ENCODE results near the gene EFNA1.
A peak's percentile ranks its signal among the peaks of the same experiment; 100 is the strongest.

Gene EFNA1, protein sequence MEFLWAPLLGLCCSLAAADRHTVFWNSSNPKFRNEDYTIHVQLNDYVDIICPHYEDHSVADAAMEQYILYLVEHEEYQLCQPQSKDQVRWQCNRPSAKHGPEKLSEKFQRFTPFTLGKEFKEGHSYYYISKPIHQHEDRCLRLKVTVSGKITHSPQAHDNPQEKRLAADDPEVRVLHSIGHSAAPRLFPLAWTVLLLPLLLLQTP

DNA sequence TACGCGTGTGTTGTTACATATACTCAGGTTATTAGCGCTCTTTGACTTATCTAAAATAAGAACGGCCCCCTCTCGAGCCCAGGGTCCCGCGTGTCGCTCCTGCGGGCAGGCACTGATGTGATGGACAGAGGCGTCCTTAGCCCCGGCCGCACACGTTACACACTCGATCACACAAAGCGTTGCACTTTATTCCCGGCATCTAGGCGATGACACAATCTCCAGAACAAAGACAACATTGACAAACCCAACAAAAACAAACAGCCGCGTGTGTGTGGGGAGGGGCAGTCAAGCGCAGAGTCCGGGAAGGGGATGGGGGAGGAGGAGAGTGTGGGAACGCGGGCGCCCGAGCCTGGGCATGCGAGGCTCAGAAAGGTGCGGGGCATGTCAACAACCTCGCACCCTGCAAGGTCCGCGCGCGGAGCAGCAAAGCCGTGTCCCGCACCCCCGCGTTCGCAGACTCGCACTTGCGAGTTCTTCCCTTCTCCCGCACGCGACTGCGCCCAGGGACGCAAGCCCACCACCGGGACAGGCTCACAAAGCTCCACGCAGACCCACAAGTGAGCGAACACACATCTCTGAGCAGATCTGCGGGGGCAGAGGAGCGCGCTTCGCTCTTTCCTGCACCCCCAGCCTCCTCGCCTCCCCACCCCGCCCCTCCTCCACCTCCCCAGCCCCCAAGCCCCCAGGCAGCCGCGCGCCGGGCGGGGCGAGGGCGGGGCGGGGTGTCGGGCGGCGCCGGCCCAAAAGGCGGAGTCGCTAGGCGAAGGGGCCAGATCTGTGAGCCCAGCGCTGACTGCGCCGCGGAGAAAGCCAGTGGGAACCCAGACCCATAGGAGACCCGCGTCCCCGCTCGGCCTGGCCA, at the start of gene EFNA1:
Gene EFNA1, plus strand, starts transcription at position 772 of the 862 bp plus-strand sequence. CDS start 102 bp downstream, outside the sequence.
- DNase-seq = peak; percentile 35

DNA sequence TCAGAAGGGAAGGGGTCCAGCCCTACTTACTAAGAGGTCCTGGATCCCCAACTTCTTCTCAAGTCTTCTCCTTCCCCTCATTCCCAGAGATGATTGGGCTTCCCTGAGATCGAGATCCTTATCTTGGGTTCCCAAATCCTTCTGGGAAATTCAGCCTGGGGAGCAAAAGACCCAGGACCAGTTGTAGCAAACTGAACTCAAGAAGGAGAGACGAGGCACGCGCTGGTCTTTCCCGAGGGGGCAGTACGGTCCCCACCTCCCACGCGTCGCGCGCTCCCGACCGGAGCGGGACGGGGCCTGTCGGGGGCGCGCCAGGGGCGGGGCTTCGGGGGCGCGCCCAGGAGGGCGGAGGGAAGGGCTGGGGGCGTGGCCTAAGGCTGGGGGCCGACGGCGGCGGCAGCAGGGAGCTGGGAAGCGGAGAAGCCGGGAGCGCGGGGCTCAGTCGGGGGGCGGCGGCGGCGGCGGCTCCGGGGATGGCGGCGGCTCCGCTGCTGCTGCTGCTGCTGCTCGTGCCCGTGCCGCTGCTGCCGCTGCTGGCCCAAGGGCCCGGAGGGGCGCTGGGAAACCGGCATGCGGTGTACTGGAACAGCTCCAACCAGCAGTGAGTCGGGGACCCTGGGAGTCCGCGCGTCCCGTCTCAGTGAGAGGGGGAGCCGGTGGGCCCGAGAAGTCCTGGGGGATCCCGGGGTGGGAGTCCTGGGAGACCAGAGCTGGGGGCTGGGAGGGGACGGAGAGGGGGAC, 49.0 kb upstream of the EFNA1 start, which contains the start of gene EFNA3:
Gene EFNA3, plus strand, starts transcription at position 369 of the 741 bp plus-strand sequence. Its CDS starts 105 bp downstream, at position 474.
- DNase-seq = peak; percentile 66

DNA sequence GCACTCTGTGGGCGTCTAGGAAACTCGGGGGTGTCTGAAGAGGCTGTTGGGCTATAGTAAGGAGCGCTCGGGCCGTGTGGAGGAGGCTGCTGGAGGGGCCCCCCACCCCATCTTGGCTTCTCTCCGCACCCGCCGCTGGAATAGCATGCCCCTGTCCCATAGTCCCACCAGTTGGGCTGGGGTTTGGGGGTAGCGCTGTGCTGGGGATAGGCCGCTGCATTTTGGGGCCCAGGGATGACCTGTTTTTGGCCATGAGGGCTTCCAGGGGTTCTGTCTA, 48.5 kb upstream of the EFNA1 start:
- DNase-seq = no peak

DNA sequence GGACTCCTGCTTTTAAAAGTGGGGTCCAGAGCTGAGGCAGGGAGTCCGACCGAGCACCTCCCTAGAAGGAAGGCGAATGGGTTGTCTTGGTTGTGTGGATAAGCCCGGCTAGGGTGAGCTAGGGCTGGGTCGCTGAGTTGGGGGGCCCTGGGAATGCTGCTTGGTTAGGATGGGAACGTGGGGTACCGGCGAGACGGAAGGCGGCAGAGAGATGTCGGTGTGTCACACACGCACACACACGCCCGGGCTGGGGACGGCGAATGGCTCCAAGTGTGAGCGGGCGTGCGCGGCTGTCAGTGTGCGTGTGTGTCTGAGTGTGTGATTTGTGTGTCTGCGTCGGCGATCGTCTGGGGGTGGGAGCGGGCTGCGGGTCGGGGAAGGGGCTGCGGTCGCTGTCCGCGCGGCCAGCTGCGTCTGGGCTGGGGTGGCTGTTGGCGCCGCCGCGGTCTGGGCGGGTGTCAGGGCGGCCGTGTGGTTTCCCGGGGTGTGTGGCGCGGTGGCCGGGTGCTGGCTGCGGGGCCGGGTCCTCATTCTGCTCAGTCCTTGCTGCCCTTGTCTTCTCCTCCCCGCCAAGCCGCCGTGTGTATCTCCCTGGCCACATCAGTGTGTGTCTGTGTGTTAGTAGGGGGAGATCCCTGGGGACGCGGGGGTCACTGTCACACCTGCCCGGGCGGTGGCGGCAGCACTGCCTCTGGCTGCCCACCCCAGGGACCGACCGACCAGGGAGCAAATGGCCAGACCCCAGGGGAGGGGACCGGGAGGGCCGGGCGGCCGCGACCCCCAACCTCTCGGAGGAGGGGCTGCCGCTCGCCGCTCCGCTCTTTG, 48.0 kb upstream of the EFNA1 start:
- no peak for DNase-seq

DNA sequence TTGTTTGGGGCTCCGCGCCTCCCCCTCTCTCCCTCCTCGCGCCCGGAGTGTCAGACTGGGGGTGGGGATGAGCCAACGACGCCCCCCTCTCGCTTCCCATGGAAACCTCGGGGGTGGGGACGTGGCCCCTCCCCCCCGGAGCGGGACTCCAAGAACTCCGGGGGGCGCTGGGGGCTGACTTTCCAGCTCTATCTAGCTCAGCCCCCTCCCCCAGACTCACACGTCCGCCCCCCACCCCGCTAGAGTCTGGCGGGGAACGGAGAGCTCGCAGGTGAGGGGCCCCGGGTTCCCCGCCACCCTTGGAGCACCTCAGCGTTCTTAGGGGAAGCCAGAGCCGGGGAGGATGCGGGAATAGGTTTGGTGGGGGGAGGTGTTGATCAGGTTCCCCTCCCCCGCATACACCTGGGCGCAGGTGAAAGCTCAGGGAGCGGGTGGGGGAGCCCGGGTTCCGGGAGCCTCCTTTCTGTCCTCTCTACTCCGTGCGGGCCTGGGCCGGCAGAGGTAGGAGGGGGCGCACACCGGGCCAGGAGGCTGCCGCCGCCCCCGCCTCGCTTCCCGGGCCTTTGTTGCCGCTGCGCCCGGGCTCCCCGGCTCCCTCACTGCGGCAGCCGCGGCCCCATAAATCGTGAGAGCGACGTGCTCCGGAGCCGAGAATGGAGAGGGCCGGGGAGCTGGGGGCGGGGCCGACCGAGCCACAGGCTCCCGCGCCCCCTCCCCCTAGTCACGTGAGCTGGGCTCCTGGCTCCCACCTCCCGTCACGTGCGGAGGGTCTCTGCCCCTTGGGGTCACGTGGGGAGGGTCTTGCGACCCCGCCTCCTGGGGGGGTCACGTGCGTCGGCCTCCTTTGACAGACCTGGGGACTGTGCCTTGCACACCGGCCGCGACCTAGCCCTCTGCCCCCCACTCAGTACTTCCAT, 47.1 kb upstream of the EFNA1 start:
- DNase-seq = peak; percentile 27

DNA sequence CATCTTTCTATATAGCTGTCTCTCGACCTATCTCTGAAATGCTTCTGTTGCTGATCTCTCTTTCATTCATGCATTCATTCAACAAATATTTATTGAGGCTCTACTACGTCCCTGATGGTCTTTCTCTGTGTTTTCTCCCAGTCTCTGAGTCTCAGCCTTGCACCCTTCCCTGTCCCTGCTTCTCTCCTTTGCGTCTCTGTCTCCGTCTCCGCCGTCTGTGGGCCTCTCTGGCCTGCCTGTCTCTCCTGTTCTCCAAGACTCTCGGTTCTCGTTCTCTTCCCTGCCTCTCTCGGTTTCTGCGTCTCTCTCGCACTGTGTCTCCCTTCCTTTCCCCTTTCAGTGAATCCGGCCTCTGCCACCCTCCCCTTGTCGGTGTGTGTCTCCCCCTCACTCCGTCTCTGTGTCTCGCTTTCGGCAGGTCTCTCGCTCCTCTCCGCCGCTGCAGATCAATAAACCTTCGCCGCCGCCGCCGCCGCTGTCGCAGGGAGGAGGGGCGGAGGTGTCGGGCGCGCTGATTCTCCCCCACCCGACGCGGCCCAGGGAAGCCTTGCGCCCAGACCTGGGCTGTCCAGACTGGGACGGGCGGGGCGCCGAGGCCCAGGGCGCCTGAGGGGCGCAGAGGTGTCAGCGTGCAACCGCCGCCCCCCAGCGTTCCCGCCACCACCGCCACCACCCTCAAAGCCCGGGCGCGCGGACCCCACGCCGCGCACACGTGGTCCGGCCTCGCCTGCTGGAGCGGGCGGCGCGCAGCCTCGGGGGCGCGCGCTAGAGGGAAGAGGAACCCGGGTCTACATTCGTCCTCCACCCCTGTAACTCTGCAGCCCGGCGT, 46.0 kb upstream of the EFNA1 start:
- peak; percentile 21 for DNase-seq

DNA sequence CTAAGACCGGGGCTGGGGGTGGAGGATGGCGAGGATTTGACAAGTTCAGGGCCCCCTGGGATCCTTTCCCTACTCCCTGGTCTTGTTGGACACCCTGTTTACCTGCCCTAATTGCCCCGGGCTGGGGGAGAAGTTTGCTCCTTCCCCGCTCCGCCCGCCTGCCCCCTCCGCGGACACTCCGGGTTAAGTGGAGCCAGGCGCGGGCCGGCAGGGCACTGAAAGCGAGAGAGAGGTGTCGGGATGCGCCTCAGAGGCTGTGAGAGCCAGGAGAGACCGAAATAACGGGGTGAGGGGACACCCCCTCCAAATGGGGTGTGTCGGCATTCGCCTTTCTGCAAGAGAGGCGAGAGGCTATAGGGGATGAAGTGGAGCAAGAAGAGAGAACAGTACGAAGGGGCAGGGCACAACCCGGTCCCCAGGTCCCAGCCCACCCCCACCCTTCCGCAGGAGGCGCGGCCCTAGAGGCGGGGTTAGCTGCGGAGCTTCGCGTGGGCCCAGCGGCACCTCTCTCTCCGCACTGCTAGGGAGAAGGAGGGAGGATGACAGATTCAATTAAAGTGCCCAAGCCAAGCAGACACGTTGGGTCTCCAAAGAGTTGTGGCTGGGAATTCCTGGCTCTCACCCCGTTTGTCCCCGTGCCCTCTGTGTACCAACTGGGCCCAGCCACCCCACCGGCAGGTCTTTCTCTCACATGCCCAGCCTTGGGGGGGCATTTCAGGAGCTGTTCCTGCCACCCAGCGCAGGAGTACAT, 45.2 kb upstream of the EFNA1 start:
- DNase-seq = peak; percentile 23

DNA sequence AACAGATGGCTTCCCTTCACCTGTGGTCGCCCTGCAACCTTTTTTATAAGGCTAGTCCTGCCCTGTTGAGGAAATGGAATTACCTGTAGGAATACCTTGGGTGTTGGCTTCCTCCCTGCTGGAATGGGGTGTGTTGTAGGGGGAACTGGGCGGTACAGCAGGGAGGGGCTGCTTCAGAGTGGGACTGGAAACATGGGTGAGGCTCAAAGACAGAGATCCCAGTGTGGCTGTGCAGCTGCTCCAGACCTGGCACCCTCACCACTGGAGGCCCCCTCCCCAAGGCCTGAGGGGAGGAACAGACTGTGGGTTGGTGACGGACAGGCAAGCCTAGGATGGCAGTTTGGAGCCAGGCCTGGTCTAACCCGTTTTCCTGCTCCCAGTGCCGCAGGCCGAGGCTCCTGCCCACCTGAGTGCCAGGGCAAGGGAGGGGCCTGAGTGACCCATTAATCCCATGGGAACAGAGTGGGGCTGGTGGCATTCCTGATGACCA, 44.6 kb upstream of the EFNA1 start:
- no peak for DNase-seq

DNA sequence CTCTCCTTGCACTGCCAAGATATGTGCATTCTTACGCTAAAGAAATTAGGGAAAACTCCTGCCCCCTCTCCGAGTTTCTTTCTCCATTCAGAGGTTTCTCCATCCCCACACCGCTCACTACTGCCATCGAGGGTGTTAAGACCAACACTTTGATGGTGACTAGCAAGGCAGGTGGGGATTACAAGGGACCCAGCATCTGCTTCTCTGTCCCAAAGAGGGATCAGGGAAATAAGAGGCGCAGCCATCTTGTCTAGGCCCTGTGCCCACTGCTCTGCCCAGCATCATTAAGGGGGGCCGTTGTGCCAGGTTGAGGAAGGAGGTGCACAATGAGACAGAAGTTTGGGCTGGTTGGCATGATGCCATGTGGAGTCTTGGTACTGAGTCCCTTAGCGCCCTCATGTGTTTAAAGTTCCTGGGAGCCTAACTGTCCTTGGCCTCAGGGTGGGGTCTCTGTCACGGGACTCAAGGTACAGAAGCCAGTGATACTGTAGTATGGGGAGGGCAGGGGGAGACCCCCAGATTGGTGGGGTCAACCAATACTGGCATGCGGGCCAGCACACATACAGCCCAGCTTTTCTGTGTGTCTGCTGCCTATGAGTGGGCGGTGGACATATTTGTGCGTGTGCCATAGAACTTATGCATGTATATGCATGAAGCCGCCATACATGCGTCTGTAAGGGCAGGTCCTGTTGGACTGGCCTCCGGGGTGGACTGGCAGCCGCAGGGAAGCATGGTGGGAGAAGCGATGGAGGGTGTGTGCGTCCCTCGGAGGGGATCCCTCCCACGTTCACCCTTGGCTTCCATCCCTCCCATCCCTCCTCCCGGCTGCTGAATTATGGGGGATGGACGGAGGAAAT, 43.6 kb upstream of the EFNA1 start:
- DNase-seq = peak; percentile 44

DNA sequence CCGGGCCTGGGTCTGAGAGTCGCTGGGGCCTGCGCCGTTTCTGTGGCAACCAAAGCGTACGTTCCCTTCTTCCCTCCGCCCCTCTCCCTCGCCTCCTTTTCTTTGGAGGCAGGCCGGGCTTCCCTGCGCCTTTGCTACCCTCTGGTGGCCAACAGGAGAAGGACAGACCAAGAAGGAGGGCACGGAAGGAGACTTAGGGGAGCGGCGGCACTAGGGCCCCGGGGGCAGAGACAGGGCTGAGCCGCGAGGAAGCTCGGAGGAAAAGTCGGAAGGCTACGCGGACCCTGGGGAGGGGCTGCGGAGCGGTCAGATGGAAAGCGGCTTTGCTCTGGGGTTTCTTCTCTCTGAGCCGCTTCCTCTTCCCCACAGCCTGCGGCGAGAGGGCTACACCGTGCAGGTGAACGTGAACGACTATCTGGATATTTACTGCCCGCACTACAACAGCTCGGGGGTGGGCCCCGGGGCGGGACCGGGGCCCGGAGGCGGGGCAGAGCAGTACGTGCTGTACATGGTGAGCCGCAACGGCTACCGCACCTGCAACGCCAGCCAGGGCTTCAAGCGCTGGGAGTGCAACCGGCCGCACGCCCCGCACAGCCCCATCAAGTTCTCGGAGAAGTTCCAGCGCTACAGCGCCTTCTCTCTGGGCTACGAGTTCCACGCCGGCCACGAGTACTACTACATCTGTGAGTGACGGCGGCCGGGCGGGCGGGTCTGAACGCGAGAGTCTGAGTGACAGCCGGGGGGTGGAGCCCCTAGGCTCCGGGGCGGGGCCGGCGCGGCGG, 42.8 kb upstream of the EFNA1 start:
- peak; percentile 95 for DNase-seq

DNA sequence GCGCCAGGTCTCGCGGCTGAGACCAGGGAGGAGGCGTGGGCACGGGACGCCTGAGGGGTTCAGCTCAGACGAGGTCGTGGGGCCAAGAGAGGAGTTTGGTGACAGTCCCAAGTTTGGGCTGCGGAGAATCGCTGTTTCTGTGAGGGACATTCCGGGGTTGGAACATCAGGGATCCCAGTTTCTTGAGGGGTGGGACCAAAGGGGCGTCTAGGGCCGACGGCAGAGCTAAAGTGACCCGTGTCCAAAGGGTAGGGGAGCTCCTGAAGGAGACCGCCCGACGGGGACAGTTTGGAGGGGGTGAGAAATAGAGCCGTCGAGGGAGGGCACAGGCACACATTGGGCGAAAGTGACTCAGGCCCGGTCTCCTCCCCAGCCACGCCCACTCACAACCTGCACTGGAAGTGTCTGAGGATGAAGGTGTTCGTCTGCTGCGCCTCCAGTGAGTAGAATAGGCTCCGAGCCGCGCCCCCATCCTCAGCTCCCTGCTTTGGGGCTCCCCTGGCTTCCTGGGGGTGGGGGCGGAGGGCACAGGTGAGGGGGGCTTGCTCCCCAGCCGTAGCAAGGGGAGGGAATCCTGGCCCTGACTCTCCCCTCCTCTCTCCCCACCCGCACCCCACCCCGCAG, 42.1 kb upstream of the EFNA1 start:
- peak; percentile 79 for DNase-seq

DNA sequence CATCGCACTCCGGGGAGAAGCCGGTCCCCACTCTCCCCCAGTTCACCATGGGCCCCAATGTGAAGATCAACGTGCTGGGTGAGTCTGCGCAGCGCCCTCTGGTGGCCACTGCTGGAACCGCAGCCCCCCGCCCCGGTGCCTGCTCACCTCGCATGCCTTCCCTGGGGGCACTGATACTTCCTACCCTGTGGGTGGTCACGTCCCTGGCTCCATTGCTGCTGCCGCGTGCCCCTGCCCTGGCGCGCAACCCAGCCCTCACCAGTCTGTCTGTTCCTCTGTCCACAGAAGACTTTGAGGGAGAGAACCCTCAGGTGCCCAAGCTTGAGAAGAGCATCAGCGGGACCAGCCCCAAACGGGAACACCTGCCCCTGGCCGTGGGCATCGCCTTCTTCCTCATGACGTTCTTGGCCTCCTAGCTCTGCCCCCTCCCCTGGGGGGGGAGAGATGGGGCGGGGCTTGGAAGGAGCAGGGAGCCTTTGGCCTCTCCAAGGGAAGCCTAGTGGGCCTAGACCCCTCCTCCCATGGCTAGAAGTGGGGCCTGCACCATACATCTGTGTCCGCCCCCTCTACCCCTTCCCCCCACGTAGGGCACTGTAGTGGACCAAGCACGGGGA, 41.4 kb upstream of the EFNA1 start:
- DNase-seq = peak; percentile 85

DNA sequence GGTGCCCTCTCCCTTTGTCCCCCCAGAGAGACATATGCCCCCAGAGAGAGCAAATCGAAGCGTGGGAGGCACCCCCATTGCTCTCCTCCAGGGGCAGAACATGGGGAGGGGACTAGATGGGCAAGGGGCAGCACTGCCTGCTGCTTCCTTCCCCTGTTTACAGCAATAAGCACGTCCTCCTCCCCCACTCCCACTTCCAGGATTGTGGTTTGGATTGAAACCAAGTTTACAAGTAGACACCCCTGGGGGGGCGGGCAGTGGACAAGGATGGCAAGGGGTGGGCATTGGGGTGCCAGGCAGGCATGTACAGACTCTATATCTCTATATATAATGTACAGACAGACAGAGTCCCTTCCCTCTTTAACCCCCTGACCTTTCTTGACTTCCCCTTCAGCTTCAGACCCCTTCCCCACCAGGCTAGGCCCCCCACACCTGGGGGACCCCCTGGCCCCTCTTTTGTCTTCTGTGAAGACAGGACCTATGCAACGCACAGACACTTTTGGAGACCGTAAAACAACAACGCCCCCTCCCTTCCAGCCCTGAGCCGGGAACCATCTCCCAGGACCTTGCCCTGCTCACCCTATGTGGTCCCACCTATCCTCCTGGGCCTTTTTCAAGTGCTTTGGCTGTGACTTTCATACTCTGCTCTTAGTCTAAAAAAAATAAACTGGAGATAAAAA, 40.7 kb upstream of the EFNA1 start:
- DNase-seq = no peak

DNA sequence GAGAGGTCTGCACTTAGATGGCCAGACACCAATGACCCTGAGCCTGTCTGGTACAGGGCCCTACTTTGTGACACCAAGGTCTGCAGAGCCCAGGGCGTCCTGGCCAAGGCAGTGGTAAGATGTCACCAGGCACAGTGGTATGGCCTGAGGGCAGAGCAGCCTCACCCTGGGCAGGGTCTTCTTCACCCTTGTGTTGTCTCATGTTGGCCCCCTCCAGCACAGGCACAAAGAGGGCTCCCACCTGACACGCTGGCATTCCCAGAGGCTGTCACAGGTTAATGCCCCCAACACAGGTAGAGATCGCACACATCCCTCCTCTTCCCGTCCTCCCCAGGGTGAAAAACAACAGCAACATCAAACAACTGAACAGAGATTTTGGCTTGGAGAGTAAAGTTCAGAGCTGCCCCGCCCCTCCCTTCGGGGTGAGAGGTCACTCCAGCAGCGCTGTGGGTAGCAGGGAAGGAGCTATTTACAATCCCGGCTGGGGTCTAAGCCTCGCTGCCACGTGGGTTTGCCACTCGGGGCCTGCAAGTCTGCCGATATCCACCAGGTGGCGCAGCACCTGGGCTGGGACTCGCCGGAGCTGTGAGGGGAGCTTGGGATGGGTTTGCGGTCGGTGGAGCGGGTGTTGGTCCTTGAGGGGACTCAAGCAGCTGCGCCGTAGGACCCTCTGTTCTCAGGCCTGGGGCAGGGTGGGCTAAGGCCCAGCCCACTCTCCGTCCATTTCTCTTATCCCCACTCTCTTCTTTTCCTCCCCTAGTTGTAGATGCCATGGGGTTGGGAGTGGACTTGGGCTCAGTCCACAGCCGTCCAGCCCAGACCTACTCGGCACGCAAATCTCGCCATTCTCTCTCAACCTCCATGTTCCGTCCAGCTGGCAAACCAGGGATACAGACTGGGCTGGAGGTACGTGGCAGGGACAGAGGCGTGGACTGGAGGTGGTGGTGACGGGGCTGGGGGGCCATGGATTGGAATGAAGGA, 36.3 kb upstream of the EFNA1 start:
- peak; percentile 85 for DNase-seq

DNA sequence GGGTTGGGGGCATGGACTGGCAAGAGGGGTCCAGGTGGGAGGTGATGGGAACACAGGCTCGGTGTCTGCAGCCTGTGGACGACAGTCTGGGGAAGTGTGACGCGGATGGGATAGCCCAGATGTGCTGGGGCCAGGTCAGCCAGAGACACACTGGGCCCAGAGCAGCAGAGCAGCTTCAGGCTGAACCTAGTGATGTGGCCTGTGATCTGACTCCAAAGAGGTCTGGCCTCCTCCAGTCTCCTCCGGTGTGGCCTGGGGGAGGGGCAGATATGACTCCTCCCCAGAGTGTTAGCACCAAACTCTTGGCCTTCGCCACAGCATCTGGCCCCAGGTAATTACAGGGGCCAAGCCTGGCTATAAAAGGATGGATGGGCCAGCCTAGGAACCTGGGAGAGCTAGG, 35.5 kb upstream of the EFNA1 start:
- no peak for DNase-seq
